ENCODE data around the gene ALKBH4.

- TF ChIP-seq CTBP2 (IDR thresholded peaks at IDR 0.05; ENCODE audit: borderline replicate concordance, insufficient read depth, insufficient read length, low read length) (no peak), CTCF (IDR thresholded peaks at IDR 0.05; ENCODE audit: control extremely low read depth in 1 of 3, insufficient read depth in 1 of 3, low read depth in 1 of 3, low read length in 3 of 3) (no peak), KDM1A (IDR thresholded peaks at IDR 0.05; ENCODE audit: borderline replicate concordance, low read length) (no peak), POLR2A (IDR thresholded peaks at IDR 0.05; ENCODE audit: control extremely low read depth in 1 of 2, low read depth in 2 of 2, low read length in 2 of 2) (no peak), TAF1 (IDR thresholded peaks at IDR 0.05; ENCODE audit: low read depth, low read length) (no peak), SIRT6 (IDR thresholded peaks at IDR 0.05; ENCODE audit: low read length) (no peak), TBP (IDR thresholded peaks at IDR 0.05; ENCODE audit: low read depth, low read length) (no peak), SRF (IDR thresholded peaks at IDR 0.05; ENCODE audit: low read depth, low read length) (no peak), RAD21 (IDR thresholded peaks at IDR 0.05 in 1 of 2, conservative IDR thresholded peaks at IDR 0.05 in 1 of 2; ENCODE audit: low read depth in 2 of 2, low read length in 2 of 2) (no peak), GABPA (IDR thresholded peaks at IDR 0.05; ENCODE audit: borderline replicate concordance, insufficient read depth, low read length) (no peak)
These were observed 11.3 kb downstream of the ALKBH4 start for GRCh38 chr7:102453319-102453718.
